SK-N-SH (cell line): Measurements from ENCODE around the gene RDH12. TPM values are rescaled to one million over a fixed set of nuclear protein-coding genes. Genes with fewer than 3 reads are reported as not detected.

ENCODE experiments used
- CTCF ChIA-PET: fragments of 300-600, 350-600 bp; formaldehyde crosslinking; extraction: SDS; loops from one replicate; lab custom pipeline; 2021; lab: Yijun Ruan, JAX
- POLR2A ChIA-PET: fragments of 350-600 bp; sonication (Branson Sonifier 250); formaldehyde crosslinking; extraction: SDS; loops from one replicate; lab custom pipeline; 2020; ENCODE audit warnings: antibody characterized with exemption, inconsistent platforms; lab: Yijun Ruan, JAX
- DNase-seq: peaks from one replicate; pipeline ENCODE4 v3.0.0; 2012
- H2AFZ ChIP-seq: fragments of 200-600 bp; sonication (generic); 2 replicates; pipeline ENCODE4 v1.8.1; 2016; ENCODE audit warnings: antibody characterized with exemption, mild to moderate bottlenecking, low read depth
- H3F3A ChIP-seq: fragments of 200-600 bp; sonication (generic); replicated peaks from 2 replicates; pipeline ENCODE3; 2016; ENCODE audit warnings: antibody characterized with exemption, mild to moderate bottlenecking; ENCODE audit not compliant: insufficient read depth
- H3K27ac ChIP-seq, 2 experiments: fragments of 200-500 bp in 1 of 2; fragments of 200-600 bp in 1 of 2; sonication (Bioruptor generic) in 1 of 2; sonication (generic), shearing (Covaris generic) in 1 of 2; 2 replicates each; pipeline versions ENCODE4 v1.5.1 to v1.6.1; 2014 to 2016; ENCODE audit warnings: low read depth in 2 of 2, inconsistent platforms in 1 of 2, low read length in 1 of 2, mild to moderate bottlenecking in 1 of 2, mixed read lengths in 1 of 2
- H3K27me3 ChIP-seq: fragments of 200-600 bp; sonication (generic), shearing (Covaris generic); 2 replicates; pipeline ENCODE4 v1.6.1; 2016; ENCODE audit warnings: mixed run types; ENCODE audit not compliant: insufficient read depth
- H3K36me3 ChIP-seq, 2 experiments: fragments of 200-500 bp in 1 of 2; fragments of 200-600 bp in 1 of 2; sonication (Bioruptor generic) in 1 of 2; sonication (generic) in 1 of 2; replicated peaks in 1 of 2; 2 replicates each; pipeline versions ENCODE3 to v1.5.1; 2014 to 2016; ENCODE audit warnings: low read length in 1 of 2, mild to moderate bottlenecking in 1 of 2; ENCODE audit not compliant: insufficient read depth in 2 of 2, control insufficient read depth in 1 of 2
- H3K4me1 ChIP-seq, 2 experiments: fragments of 200-500 bp in 1 of 2; fragments of 200-600 bp in 1 of 2; sonication (Bioruptor generic) in 1 of 2; sonication (generic), shearing (Covaris generic) in 1 of 2; 2 replicates each; pipeline versions ENCODE4 v1.5.1 to v1.6.1; 2014 to 2016; ENCODE audit warnings: low read depth in 1 of 2, low read length in 1 of 2, mixed run types in 1 of 2; ENCODE audit not compliant: insufficient read depth in 2 of 2, control insufficient read depth in 1 of 2
- H3K4me2 ChIP-seq: fragments of 200-600 bp; sonication (generic), shearing (Covaris generic); 2 replicates; pipeline ENCODE4 v1.6.1; 2017; ENCODE audit warnings: mixed run types
- H3K4me3 ChIP-seq, 2 experiments: fragments of 200-500 bp in 1 of 2; fragments of 200-600 bp in 1 of 2; sonication (Bioruptor generic) in 1 of 2; sonication (generic), shearing (Covaris generic) in 1 of 2; 2 replicates each; pipeline versions ENCODE4 v1.5.1 to v1.8.1; 2014 to 2016; ENCODE audit warnings: low read depth in 2 of 2, inconsistent platforms in 1 of 2, low read length in 1 of 2, mild to moderate bottlenecking in 1 of 2, mixed read lengths in 1 of 2, moderate library complexity in 1 of 2
- H3K79me2 ChIP-seq: fragments of 200-600 bp; sonication (generic); 2 replicates; pipeline ENCODE4 v1.8.1; 2017; ENCODE audit warnings: mild to moderate bottlenecking; ENCODE audit not compliant: insufficient read depth
- H3K9ac ChIP-seq: fragments of 200-600 bp; sonication (generic); 2 replicates; pipeline ENCODE4 v1.6.1; 2017; ENCODE audit warnings: mixed run types
- H3K9me2 ChIP-seq: fragments of 200-600 bp; sonication (generic); 2 replicates; pipeline ENCODE4 v1.6.1; 2017; ENCODE audit warnings: mixed run types
- H3K9me3 ChIP-seq: fragments of 200-600 bp; sonication (generic); 2 replicates; pipeline ENCODE4 v1.6.1; 2017; ENCODE audit warnings: mixed run types, mild to moderate bottlenecking, moderate library complexity
- H4K20me1 ChIP-seq: fragments of 200-600 bp; sonication (generic); 2 replicates; pipeline ENCODE4 v1.6.1; 2017; ENCODE audit warnings: mild to moderate bottlenecking, mixed run types; ENCODE audit not compliant: insufficient read depth
- CHD2 ChIP-seq: fragments of 150-350 bp; IDR thresholded peaks from 2 replicates; pipeline ENCODE4 v1.6.1; 2018; ENCODE audit warnings: low read length; ENCODE audit not compliant: partially characterized antibody
- CTCF ChIP-seq: fragments of 200-600 bp; sonication (generic); IDR thresholded peaks from 2 replicates; pipeline ENCODE4 v1.6.1; 2017; ENCODE audit warnings: antibody characterized with exemption, mild to moderate bottlenecking, moderate library complexity
- EP300 ChIP-seq, 2 experiments: IDR thresholded peaks; 2 replicates each; pipeline versions ENCODE4 v1.4.0 to v1.6.1; 2012; ENCODE audit warnings: borderline replicate concordance in 1 of 2, low read depth in 1 of 2, low read length in 1 of 2
- FOSL2 ChIP-seq: IDR thresholded peaks from 2 replicates; pipeline ENCODE4 v1.4.0; 2012; ENCODE audit warnings: low read depth, mild to moderate bottlenecking, moderate library complexity, borderline replicate concordance
- FOXJ3 ChIP-seq: sonication (generic); formaldehyde crosslinking; IDR thresholded peaks from 2 replicates; pipeline ENCODE4 v1.5.1; 2020; ENCODE audit warnings: mild to moderate bottlenecking, missing genetic modification reagents
- FOXM1 ChIP-seq: IDR thresholded peaks from 2 replicates; pipeline ENCODE4 v1.4.0; 2012; ENCODE audit warnings: low read depth, mild to moderate bottlenecking
- GABPA ChIP-seq: IDR thresholded peaks from 2 replicates; pipeline ENCODE4 v1.4.0; 2012; ENCODE audit warnings: low read depth, mild to moderate bottlenecking
- JUND ChIP-seq: IDR thresholded peaks from 2 replicates; pipeline ENCODE4 v1.4.0; 2012
- MXI1 ChIP-seq: IDR thresholded peaks from 2 replicates; pipeline ENCODE4 v1.6.1; 2012; ENCODE audit warnings: mild to moderate bottlenecking, low read depth, low read length, improper control_type of control experiment
- REST ChIP-seq: IDR thresholded peaks from 2 replicates; pipeline ENCODE4 v1.6.1; 2012; ENCODE audit warnings: mild to moderate bottlenecking, low read depth, low read length, moderate library complexity
- RFX5 ChIP-seq: IDR thresholded peaks from 2 replicates; pipeline ENCODE4 v1.6.1; 2012; ENCODE audit warnings: mild to moderate bottlenecking, improper control_type of control experiment, low read length
- SIN3A ChIP-seq: IDR thresholded peaks from 2 replicates; pipeline ENCODE4 v1.6.1; 2012; ENCODE audit warnings: low read depth, mild to moderate bottlenecking, low read length, moderate library complexity, borderline replicate concordance
- SMC3 ChIP-seq: IDR thresholded peaks from 2 replicates; pipeline ENCODE4 v1.6.1; 2012; ENCODE audit warnings: low read depth, low read length, improper control_type of control experiment
- TAF1 ChIP-seq: IDR thresholded peaks from 2 replicates; pipeline ENCODE4 v1.6.1; 2012; ENCODE audit warnings: low read depth, mild to moderate bottlenecking, low read length, moderate library complexity, borderline replicate concordance
- WGBS: methylation state at CpG from one replicate; pipeline ENCODE4 v1.1.6; 2017; ENCODE audit warnings: low lambda C conversion rate; 5-methylcytosine and 5-hydroxymethylcytosine counted together
- polyA plus RNA-seq, 3 experiments: library from polyadenylated mRNA; depleted of rRNA; stranded (reverse); fragments of >200 nt; gene quantifications; 2 replicates each; pipeline ENCODE4 v1.2.3, GENCODE V29; 2012
- TF ChIP-seq, protein P1 (sequence below): IDR thresholded peaks from 2 replicates; pipeline ENCODE4; 2012

Gene RDH12
- polyA plus RNA-seq, 1 of the 3 experiments (the other 2 are of a cell fraction), result not detected

DNA sequence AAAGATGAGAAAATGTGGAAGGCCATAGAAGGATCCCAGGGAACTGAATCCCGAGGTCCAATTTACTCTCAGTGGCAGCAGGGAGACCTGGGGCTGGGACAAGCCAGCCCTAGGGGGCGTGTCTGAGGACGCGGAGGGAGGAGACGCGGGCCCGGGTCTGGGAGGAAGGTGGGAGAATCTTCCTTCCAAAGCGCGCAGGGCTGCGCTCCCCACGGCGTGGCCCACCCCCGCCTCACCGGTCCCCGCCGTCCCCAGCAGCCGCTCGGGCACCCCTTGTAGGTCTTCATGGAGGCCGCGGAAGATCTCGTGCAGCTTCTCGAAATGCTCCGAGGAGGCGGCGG lies 27.6 kb upstream of the RDH12 start:
- peak; percentile 87 for DNase-seq
- no peaks in the 10 kb centered on the region for H3K9me3 ChIP-seq
- peaks cover 49% of the 10 kb centered on the region for H4K20me1 ChIP-seq
- H3F3A ChIP-seq, result peaks cover 17% of the 10 kb centered on the region
- peaks cover 11 to 19% of the 10 kb centered on the region in 2 experiments for H3K36me3 ChIP-seq
- peaks cover 0 to 7% of the 10 kb centered on the region in 2 experiments; a peak in 2 of 4 replicates for H3K4me1 ChIP-seq
- POLR2A ChIA-PET, result interaction anchor here (1.7 kb wide), 1 partner anchor 30 kb away, joined by 4 read pairs; no protein-coding TSS in a partner anchor
- WGBS, result 1% methylated on average over 6 of the region's 25 CpGs
- H3K4me2 ChIP-seq, result peak overlapping the region; percentile 96
- TF ChIP-seq SIN3A, result 0 out of 2 replicates have a peak, but pooled peaks have one; percentile 8
- peak; percentile 53; the same call in 1 of the 2 replicates for TF ChIP-seq MXI1
- no peak for TF ChIP-seq EP300 (IDR thresholded peaks at IDR 0.05; ENCODE audit: borderline replicate concordance in 1 of 2, low read depth in 1 of 2, low read length in 1 of 2)
- no peak for TF ChIP-seq GABPA
- TF ChIP-seq JUND, result no peak
- peak; percentile 3; the same call in 1 of the 2 replicates for TF ChIP-seq TAF1
- TF ChIP-seq FOSL2, result no peak
- TF ChIP-seq CTCF, result peak; percentile 26; the same call in 1 of the 2 replicates
- H3K4me3 ChIP-seq, result peak overlapping the region; percentile 72 to 89
- CTCF ChIA-PET, result interaction anchor here (2.1 to 3.6 kb wide), 2 partner anchors 30 to 74 kb away, joined by 5 to 21 read pairs; partner anchors contain the start of gene PIGH
- peak overlapping the region; percentile 86 for H2AFZ ChIP-seq
- peak overlapping the region; percentile 92 to 96 for H3K27ac ChIP-seq
- no peaks in the 10 kb centered on the region for H3K27me3 ChIP-seq
- H3K9ac ChIP-seq, result peak overlapping the region; percentile 98
- peaks cover 69% of the 10 kb centered on the region for H3K79me2 ChIP-seq
- H3K9me2 ChIP-seq, result no peaks in the 10 kb centered on the region

DNA sequence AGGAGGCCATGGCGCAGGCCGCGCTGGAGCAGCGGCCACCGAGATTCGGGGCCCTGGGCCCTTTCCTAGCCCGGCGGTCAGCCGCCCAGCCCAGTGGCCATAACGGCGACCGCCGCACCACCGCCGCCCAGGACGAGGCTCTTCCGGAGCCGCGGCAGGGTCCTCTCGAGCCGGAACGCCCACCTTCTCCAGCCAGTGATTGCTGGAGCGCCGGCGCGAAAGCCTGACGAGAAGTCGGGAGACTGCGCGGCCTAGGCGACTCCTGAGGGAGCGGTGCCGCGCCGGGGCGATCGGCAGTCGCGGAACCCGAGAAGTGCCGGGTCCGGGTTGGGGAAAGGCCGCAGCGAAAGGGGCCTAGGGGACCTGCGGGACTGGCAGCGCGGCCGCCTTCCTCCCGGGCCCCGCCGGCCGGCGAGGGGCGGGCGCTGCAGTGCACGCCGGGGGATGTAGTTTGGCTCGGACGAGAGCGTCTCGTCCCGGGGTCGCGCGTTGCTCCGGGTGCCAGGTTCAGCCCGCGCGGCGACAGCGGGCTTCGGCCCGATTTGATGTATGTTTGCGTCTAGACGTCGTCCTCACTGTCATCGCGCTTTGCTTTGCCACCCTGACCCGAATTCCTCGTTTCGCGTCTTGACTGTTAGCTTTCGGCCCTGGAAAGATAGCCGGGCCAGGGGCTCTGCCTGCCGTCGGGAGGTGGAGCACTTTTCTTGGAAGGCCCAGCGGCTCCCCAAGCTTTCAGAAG lies 27.0 kb upstream of the RDH12 start, which contains the start of gene VTI1B:
TSS of gene VTI1B (minus strand) at position 153 of the 739 bp plus-strand sequence. CDS start at position 10, 143 bp downstream.
- Histone ChIP-seq H3K4me2 (peak within 1 kb of the TSS; percentile 96), H3K9me2 (no peaks in the 10 kb centered on the region), H3K9ac (peak within 1 kb of the TSS; percentile 98), H3K36me3 (peaks cover 11 to 19% of the 10 kb centered on the region in 2 experiments), H2AFZ (peak within 1 kb of the TSS; percentile 86), H4K20me1 (peaks cover 43% of the 10 kb centered on the region), H3F3A (peaks cover 20% of the 10 kb centered on the region), H3K4me1 (peaks cover 1 to 7% of the 10 kb centered on the region in 2 experiments; a peak in 2 of 4 replicates), H3K27ac (peak within 1 kb of the TSS; percentile 92 to 96), H3K9me3 (no peaks in the 10 kb centered on the region), H3K4me3 (peak within 1 kb of the TSS; percentile 72 to 89), H3K79me2 (peaks cover 64% of the 10 kb centered on the region), H3K27me3 (no peaks in the 10 kb centered on the region)
- ChIA-PET POLR2A (interaction anchor here (0.7 to 1.7 kb wide), 5 partner anchors 19 to 75 kb away, joined by 3 to 5 read pairs (median 3); partner anchors contain the start of genes PIGH and RDH11), CTCF (interaction anchor here (0.6 to 3.6 kb wide), 4 partner anchors 18 to 104 kb away, joined by 3 to 21 read pairs (median 4); partner anchors contain the start of gene PIGH)
- 0% methylated on average over 11 of the region's 87 CpGs for WGBS
- DNase-seq, result peak; percentile 94
- TF ChIP-seq REST (no peak), CHD2 (peak; percentile 90), FOXM1 (no peak), RFX5 (no peak), SMC3 (no peak; the same call in 1 of the 2 replicates), FOSL2 (no peak), CTCF (peak; percentile 40; the same call in 1 of the 2 replicates), FOXJ3 (CRISPR knock-in tag) (no peak)
- TF ChIP-seq, protein P1, sequence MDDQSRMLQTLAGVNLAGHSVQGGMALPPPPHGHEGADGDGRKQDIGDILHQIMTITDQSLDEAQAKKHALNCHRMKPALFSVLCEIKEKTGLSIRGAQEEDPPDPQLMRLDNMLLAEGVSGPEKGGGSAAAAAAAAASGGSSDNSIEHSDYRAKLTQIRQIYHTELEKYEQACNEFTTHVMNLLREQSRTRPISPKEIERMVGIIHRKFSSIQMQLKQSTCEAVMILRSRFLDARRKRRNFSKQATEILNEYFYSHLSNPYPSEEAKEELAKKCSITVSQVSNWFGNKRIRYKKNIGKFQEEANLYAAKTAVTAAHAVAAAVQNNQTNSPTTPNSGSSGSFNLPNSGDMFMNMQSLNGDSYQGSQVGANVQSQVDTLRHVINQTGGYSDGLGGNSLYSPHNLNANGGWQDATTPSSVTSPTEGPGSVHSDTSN, result no peak
